K562 (cell line): ENCODE results near the gene HOXC10. TPM values are rescaled to one million over a fixed set of nuclear protein-coding genes. Genes with fewer than 3 reads are reported as not detected.

Experiments
- CHD4 ChIP-seq: fragments of 200-600 bp; sonication (generic); IDR thresholded peaks from 3 replicates; pipeline ENCODE4 v1.6.1; 2012; ENCODE audit warnings: low read depth, mild to moderate bottlenecking, mixed read lengths, low read length, inconsistent platforms; ENCODE audit not compliant: insufficient read depth, insufficient replicate concordance, poor library complexity, severe bottlenecking
- EP300 ChIP-seq: IDR thresholded peaks from 2 replicates; pipeline ENCODE4 v1.6.1; 2012; ENCODE audit warnings: low read length, improper control_type of control experiment
- GTF2F1 ChIP-seq: IDR thresholded peaks from 2 replicates; pipeline ENCODE4 v1.6.1; 2011; ENCODE audit warnings: low read depth, low read length, improper control_type of control experiment
- NR2F6 ChIP-seq: fragments of 450-650 bp; formaldehyde crosslinking; IDR thresholded peaks from 2 replicates; pipeline ENCODE4 v1.4.0; 2020; ENCODE audit warnings: mild to moderate bottlenecking
- SETDB1 ChIP-seq: IDR thresholded peaks from one replicate; pipeline ENCODE4 v1.6.1; 2012; ENCODE audit warnings: low read length, control low read depth, inconsistent platforms
- SIRT6 ChIP-seq: IDR thresholded peaks from one replicate; pipeline ENCODE4 v1.6.1; 2012; ENCODE audit warnings: low read depth, mild to moderate bottlenecking, control low read depth, inconsistent platforms, low read length, moderate library complexity
- TAF1 ChIP-seq: IDR thresholded peaks from 2 replicates; pipeline ENCODE4 v1.6.1; 2011; ENCODE audit warnings: mild to moderate bottlenecking, low read length, moderate library complexity; ENCODE audit not compliant: insufficient read depth, control insufficient read depth, severe bottlenecking; ENCODE audit errors: extremely low read depth
- TEAD1 ChIP-seq, 2 experiments: fragments of 450-650 bp in 1 of 2; sonication (generic) in 1 of 2; formaldehyde crosslinking; IDR thresholded peaks; 2 replicates each; pipeline versions ENCODE4 v1.4.0 to v1.8.0; 2020 to 2022; ENCODE audit warnings: mild to moderate bottlenecking in 2 of 2, missing genetic modification reagents in 1 of 2
- THRAP3 ChIP-seq: fragments of 450-650 bp; IDR thresholded peaks from 2 replicates; pipeline ENCODE4 v1.6.1; 2016; ENCODE audit warnings: mild to moderate bottlenecking, inconsistent platforms, borderline replicate concordance
- ZNF699 ChIP-seq: fragments of 250-450 bp; sonication (Bioruptor Pico); IDR thresholded peaks from 2 replicates; pipeline ENCODE4 v1.8.0; 2021; ENCODE audit warnings: mild to moderate bottlenecking, moderate library complexity; ENCODE audit not compliant: insufficient replicate concordance
- polyA plus RNA-seq, 8 experiments: library from polyadenylated mRNA; depleted of rRNA in 4 of 8; stranded (reverse) in 5 of 8; unstranded in 3 of 8; fragments of >200 nt; fragmentation: Nextera tagmentation in 2 of 8; fragmentation: Illumina TruSeq in 1 of 8; extraction: Ambion mirVana in 2 of 8; extraction: Trizol in 1 of 8; gene quantifications; 2 replicates each; pipeline versions ENCODE4 v1.2.1 to v1.2.3, GENCODE V29; 2011 to 2014; ENCODE audit warnings: inconsistent platforms in 1 of 8, missing spikeins in 1 of 8
- total RNA-seq, 7 experiments: library from RNA; depleted of rRNA in 6 of 7; stranded (reverse); fragments of >200 nt in 6 of 7; fragmentation: Illumina TruSeq in 2 of 7; extraction: Trizol in 2 of 7; gene quantifications; 2 replicates each; pipeline versions ENCODE4 v1.2.1 to v1.2.3, GENCODE V29; 2011 to 2021; ENCODE audit warnings: low replicate concordance in 1 of 7
- TF ChIP-seq, protein P1 (sequence below), 3 experiments: IDR thresholded peaks in 2 of 3; conservative IDR thresholded peaks in 1 of 3; 2 replicates each; pipeline ENCODE4 v1.5.1; 2011 to 2012; ENCODE audit warnings: low read length in 3 of 3, mild to moderate bottlenecking in 3 of 3, control low read depth in 2 of 3, improper control_type of control experiment in 1 of 3, inconsistent platforms in 1 of 3, low read depth in 1 of 3, mixed read lengths in 1 of 3, moderate library complexity in 1 of 3; ENCODE audit not compliant: insufficient read depth in 2 of 3
- TF ChIP-seq, protein P2 (sequence below): IDR thresholded peaks from 3 replicates; pipeline ENCODE4 v1.6.1; 2011; ENCODE audit warnings: borderline replicate concordance, mild to moderate bottlenecking; ENCODE audit not compliant: insufficient read length, insufficient read depth
- TF ChIP-seq, protein P3 (sequence below): fragments of 450-650 bp; IDR thresholded peaks from 2 replicates; pipeline ENCODE4 v1.6.1; 2016; ENCODE audit warnings: mild to moderate bottlenecking, moderate library complexity

Gene HOXC10
- total and polyA plus RNA-seq, 9 of the 15 experiments (the other 6 are each of a cell fraction or from before 2014, with no cell fraction given), result 0.13 to 0.77 (median 0.35) TPM; not detected in 2

GRCh38 chr12:54018468-54018984, 33.6 kb downstream of the HOXC10 start (continued):
- TF ChIP-seq ZNF699 (CRISPR knock-in tag) (no peak), THRAP3 (no peak), GTF2F1 (no peak), TAF1 (peak; percentile 28), CHD4 (peak; percentile 76), TEAD1 (CRISPR knock-in tag; IDR thresholded peaks at IDR 0.05) (no peak), NR2F6 (no peak), EP300 (0 out of 2 replicates have a peak, but pooled peaks have one; percentile 17), SIRT6 (no peak), SETDB1 (no peak)
- TF ChIP-seq, protein P1, sequence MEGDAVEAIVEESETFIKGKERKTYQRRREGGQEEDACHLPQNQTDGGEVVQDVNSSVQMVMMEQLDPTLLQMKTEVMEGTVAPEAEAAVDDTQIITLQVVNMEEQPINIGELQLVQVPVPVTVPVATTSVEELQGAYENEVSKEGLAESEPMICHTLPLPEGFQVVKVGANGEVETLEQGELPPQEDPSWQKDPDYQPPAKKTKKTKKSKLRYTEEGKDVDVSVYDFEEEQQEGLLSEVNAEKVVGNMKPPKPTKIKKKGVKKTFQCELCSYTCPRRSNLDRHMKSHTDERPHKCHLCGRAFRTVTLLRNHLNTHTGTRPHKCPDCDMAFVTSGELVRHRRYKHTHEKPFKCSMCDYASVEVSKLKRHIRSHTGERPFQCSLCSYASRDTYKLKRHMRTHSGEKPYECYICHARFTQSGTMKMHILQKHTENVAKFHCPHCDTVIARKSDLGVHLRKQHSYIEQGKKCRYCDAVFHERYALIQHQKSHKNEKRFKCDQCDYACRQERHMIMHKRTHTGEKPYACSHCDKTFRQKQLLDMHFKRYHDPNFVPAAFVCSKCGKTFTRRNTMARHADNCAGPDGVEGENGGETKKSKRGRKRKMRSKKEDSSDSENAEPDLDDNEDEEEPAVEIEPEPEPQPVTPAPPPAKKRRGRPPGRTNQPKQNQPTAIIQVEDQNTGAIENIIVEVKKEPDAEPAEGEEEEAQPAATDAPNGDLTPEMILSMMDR (IDR thresholded peaks at IDR 0.05 in 2 of 3, conservative IDR thresholded peaks at IDR 0.05 in 1 of 3; ENCODE audit: insufficient read depth in 2 of 3, low read depth in 1 of 3, low read length in 3 of 3), result no peak
- TF ChIP-seq, protein P2, sequence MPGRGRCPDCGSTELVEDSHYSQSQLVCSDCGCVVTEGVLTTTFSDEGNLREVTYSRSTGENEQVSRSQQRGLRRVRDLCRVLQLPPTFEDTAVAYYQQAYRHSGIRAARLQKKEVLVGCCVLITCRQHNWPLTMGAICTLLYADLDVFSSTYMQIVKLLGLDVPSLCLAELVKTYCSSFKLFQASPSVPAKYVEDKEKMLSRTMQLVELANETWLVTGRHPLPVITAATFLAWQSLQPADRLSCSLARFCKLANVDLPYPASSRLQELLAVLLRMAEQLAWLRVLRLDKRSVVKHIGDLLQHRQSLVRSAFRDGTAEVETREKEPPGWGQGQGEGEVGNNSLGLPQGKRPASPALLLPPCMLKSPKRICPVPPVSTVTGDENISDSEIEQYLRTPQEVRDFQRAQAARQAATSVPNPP, result no peak
- TF ChIP-seq, protein P3, sequence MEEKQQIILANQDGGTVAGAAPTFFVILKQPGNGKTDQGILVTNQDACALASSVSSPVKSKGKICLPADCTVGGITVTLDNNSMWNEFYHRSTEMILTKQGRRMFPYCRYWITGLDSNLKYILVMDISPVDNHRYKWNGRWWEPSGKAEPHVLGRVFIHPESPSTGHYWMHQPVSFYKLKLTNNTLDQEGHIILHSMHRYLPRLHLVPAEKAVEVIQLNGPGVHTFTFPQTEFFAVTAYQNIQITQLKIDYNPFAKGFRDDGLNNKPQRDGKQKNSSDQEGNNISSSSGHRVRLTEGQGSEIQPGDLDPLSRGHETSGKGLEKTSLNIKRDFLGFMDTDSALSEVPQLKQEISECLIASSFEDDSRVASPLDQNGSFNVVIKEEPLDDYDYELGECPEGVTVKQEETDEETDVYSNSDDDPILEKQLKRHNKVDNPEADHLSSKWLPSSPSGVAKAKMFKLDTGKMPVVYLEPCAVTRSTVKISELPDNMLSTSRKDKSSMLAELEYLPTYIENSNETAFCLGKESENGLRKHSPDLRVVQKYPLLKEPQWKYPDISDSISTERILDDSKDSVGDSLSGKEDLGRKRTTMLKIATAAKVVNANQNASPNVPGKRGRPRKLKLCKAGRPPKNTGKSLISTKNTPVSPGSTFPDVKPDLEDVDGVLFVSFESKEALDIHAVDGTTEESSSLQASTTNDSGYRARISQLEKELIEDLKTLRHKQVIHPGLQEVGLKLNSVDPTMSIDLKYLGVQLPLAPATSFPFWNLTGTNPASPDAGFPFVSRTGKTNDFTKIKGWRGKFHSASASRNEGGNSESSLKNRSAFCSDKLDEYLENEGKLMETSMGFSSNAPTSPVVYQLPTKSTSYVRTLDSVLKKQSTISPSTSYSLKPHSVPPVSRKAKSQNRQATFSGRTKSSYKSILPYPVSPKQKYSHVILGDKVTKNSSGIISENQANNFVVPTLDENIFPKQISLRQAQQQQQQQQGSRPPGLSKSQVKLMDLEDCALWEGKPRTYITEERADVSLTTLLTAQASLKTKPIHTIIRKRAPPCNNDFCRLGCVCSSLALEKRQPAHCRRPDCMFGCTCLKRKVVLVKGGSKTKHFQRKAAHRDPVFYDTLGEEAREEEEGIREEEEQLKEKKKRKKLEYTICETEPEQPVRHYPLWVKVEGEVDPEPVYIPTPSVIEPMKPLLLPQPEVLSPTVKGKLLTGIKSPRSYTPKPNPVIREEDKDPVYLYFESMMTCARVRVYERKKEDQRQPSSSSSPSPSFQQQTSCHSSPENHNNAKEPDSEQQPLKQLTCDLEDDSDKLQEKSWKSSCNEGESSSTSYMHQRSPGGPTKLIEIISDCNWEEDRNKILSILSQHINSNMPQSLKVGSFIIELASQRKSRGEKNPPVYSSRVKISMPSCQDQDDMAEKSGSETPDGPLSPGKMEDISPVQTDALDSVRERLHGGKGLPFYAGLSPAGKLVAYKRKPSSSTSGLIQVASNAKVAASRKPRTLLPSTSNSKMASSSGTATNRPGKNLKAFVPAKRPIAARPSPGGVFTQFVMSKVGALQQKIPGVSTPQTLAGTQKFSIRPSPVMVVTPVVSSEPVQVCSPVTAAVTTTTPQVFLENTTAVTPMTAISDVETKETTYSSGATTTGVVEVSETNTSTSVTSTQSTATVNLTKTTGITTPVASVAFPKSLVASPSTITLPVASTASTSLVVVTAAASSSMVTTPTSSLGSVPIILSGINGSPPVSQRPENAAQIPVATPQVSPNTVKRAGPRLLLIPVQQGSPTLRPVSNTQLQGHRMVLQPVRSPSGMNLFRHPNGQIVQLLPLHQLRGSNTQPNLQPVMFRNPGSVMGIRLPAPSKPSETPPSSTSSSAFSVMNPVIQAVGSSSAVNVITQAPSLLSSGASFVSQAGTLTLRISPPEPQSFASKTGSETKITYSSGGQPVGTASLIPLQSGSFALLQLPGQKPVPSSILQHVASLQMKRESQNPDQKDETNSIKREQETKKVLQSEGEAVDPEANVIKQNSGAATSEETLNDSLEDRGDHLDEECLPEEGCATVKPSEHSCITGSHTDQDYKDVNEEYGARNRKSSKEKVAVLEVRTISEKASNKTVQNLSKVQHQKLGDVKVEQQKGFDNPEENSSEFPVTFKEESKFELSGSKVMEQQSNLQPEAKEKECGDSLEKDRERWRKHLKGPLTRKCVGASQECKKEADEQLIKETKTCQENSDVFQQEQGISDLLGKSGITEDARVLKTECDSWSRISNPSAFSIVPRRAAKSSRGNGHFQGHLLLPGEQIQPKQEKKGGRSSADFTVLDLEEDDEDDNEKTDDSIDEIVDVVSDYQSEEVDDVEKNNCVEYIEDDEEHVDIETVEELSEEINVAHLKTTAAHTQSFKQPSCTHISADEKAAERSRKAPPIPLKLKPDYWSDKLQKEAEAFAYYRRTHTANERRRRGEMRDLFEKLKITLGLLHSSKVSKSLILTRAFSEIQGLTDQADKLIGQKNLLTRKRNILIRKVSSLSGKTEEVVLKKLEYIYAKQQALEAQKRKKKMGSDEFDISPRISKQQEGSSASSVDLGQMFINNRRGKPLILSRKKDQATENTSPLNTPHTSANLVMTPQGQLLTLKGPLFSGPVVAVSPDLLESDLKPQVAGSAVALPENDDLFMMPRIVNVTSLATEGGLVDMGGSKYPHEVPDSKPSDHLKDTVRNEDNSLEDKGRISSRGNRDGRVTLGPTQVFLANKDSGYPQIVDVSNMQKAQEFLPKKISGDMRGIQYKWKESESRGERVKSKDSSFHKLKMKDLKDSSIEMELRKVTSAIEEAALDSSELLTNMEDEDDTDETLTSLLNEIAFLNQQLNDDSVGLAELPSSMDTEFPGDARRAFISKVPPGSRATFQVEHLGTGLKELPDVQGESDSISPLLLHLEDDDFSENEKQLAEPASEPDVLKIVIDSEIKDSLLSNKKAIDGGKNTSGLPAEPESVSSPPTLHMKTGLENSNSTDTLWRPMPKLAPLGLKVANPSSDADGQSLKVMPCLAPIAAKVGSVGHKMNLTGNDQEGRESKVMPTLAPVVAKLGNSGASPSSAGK, result peak; percentile 61
